NCI-H1092 treated with DMSO at 0.1 percent for 48 hours (cell line): ENCODE measurements around the gene ACADS.
"Not testable (repeated sequence)": the region's sequence is repeated elsewhere in the genome, so short reads cannot be mapped to it uniquely, and the experiment has no call there.

Experiments used
- DNase-seq: peaks from one replicate; lab custom pipeline; 2025; lab: John Stamatoyannopoulos, UW

ACADS gene

DNA sequence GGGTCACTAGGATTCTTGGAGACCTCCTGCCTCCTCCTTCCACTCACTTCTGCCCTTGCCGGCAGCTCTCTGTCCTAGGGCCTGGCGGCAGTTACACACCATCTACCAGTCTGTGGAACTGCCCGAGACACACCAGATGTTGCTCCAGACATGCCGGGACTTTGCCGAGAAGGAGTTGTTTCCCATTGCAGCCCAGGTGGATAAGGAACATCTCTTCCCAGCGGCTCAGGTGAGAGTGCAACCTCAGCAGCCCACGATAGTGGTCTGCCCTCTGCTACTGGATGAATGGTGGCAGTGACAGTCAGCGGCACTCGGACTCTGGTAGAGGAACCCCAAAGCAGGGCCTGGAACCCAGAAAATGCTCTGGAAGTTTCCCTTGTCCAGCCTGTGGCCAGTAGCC, 1.3 kb downstream of the ACADS start:
- no peak for DNase-seq

DNA sequence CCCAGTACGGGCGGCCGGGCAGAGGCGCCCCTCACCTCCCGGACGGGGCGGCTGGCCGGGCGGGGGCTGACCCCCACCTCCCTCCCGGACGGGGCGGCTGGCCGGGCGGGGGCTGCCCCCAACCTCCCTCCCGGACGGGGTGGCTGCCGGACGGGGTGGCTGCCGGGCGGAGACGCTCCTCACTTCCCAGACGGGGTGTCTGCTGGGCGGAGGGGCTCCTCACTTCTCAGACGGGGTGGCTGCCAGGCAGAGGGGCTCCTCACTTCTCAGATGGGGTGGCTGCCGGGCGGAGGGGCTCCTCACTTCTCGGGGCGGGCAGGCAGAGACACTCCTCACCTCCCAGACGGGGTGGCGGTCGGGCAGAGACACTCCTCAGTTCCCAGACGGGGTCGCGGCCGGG, 6.6 kb downstream of the ACADS start:
- DNase-seq: not testable (repeated sequence)

DNA sequence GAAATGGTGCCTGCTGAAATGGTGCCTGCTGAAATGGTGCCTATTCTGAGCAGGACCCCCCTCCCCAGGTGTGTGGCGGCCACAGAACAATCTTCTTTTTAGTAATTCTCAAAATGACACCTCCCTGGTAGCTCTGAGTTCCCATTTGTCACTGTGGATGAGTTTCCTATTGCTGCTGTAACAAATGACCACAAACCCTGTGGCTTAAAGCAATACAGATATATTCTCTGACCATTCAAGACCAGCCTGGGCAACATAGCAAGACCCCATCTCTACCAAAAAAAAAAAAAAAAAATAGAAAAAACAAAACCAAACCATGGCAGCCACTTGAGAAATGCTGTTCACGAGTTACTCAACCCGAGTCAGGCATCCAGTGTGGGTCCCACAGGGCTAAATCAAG, 7.9 kb downstream of the ACADS start:
- DNase-seq: no peak

DNA sequence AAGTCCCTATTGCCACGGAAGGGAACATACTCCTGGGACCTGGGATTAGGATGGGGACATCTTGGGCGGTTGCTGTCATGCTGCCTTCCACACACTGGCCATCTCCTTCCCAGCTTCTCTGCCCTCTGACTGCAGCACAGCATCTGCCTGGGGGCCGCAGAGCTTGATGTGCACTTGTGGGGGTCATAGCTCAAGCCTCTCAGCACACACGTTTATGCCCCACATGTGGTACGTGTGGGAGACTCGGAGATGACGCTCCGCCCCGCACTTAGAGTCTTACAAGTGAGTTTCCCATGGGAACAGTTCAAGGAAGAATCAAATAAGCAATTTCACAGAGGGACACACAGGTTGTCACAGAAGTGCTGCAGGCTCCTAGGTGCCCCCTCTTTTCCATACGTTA, 8.6 kb downstream of the ACADS start:
- DNase-seq: no peak

DNA sequence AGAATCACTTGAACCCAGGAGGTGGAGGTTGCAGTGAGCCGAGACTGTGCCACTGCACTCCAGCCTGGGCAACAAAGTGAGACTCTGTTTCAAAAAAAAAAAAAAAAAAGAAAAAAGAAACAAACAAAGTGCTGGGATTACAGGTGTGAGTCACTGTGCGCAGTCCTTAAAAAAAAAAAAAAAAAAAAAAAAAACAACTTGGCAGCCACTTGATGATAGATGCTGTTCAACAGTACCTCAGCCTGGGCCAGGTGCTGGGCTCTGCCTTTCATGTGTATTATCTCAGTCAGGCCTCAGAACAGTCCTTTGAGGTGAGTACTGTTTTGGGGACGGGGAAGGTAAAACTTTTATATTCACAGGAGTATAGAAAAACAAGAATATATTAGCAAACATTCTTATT, 9.6 kb downstream of the ACADS start:
- DNase-seq: no peak

DNA sequence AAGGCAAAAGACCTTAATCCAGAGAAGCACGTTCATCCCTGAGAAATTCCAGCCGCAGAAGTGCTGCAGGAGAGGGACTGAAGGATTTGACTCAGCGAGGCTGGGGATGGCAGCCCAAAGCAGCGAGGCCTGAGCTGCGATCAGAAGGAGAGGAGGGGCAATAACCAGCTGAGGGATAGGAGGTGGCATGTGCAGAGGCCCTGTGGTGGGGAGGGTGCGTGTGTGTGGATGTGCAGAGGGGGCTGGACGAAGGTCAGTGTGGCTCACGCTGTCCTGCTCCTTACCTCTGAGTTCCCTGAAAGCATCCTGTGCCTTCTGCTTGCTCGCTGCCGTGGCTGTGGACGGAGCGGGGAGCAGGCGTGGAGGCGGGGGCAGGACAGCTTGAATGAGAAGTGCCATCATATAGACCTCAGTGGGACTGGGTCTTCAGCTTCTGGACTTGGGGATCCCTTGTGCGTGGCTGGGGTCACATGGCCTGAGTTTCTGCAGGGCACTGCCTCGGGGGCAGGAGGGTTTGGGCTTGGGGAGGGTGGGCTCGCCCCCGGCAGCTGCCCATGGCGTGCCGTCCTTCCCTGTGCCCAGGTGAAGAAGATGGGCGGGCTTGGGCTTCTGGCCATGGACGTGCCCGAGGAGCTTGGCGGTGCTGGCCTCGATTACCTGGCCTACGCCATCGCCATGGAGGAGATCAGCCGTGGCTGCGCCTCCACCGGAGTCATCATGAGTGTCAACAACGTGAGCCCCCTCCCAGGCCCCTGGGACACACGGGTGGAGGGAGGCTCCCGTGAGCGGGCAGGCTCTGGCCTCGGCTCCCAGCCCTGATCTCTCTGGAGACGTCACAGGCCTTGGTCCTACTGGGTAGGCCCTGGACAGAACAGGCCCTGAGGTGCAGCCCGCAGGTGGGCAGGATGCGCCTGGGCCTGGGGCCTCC, 11.0 kb downstream of the ACADS start:
- no peak for DNase-seq

DNA sequence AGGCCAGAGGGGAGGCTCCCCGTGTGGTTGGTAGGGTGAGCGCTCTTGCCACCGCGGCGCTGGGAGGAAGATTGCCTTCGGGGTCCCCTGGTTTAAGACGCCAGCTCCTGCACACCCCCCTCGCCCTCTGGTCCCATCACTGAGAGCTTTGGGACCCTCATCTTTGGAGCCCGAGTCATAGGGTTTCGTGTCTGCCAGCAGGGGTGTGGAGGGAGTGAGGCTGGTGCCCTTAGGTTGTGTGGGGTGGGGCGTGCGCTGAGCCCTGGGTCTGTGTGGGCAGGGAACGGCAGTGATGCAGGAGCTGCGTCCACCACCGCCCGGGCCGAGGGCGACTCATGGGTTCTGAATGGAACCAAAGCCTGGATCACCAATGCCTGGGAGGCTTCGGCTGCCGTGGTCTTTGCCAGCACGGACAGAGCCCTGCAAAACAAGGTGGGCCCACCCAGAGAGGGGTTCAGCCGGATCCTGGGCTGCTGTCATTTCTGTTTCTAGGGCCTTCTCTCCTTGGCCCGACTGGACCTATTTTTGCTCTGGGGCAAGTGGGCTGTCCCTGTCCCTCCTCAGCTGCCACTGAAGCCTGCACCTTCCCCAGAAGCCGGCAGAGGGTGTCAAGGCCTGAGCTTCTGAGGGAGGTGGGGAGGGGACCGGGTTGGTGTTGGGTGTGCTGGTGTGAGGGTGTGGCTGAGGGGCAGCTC, 12.1 kb downstream of the ACADS start:
- DNase-seq: no peak

DNA sequence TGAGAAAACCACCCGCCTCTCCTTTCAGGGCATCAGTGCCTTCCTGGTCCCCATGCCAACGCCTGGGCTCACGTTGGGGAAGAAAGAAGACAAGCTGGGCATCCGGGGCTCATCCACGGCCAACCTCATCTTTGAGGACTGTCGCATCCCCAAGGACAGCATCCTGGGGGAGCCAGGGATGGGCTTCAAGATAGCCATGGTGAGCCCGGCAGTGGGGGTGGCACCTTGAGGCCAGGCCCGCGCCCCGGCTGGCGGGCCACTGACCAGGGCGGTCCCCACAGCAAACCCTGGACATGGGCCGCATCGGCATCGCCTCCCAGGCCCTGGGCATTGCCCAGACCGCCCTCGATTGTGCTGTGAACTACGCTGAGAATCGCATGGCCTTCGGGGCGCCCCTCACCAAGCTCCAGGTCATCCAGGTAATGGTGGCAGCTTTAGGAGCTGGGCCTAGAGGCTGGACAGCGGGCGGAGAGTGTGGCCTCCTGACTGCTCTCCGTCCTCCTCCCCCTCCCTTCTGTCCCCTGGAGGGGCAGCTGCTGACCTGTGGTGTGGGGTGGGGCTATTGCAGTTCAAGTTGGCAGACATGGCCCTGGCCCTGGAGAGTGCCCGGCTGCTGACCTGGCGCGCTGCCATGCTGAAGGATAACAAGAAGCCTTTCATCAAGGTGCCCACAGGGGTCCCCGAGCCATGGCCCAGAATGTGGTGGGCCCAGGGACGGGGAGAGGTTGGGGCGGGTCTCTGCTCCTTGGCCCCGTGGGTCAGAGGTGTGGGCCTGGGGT, 12.8 kb downstream of the ACADS start:
- DNase-seq: no peak

DNA sequence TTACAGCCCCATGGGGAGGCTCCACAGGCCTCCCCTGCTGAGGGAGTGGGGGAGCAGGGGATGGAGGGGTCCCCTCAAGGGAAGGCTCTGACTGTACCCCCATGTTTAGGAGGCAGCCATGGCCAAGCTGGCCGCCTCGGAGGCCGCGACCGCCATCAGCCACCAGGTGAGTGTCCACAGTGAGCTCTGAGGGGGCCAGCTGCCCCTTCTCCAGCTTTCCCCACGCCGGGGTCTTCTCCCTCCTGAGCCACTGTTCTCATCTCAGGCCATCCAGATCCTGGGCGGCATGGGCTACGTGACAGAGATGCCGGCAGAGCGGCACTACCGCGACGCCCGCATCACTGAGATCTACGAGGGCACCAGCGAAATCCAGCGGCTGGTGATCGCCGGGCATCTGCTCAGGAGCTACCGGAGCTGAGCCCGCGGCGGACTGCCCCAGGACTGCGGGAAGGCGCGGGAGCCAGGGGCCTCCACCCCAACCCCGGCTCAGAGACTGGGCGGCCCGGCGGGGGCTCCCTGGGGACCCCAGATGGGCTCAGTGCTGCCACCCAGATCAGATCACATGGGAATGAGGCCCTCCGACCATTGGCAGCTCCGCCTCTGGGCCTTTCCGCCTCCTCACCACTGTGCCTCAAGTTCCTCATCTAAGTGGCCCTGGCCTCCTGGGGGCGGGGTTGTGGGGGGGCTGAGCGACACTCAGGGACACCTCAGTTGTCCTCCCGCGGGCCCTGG, 13.6 kb downstream of the ACADS start:
- DNase-seq: no peak

DNA sequence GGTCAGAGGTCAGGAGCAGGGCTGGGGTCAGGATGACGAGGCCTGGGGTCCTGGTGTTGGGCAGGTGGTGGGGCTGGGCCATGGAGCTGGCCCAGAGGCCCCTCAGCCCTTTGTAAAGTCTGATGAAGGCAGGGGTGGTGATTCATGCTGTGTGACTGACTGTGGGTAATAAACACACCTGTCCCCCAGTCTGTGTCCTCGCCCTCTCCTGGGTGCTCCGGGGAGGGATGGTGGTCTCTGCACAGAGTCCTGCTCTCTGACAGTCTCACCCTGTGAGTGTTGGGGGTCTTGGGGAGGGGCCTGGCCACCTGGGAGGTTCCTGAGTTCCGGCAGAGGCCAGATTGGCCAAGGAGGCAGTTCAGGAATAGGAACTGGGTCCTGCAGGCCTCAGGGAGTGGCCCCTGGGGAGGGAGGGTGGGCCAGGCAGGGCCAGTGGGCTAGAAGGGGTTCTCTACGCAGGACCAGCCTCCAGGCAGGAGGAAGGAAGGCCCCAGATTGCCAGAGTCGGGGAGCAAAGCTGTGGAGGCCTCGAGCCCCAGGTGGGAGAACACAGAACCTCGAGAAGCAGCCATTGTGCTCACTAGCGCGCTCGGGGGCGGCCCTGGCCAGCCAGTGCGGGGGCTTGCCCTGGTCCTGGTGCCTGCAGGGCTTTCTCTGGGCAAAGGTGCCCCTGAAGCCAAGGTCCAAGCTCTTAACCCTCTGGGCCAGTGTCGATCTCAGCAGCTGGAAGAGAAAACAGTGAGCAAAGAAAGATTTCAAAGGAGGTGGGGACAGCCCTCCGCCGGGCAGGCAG, 14.4 kb downstream of the ACADS start:
- DNase-seq: no peak

DNA sequence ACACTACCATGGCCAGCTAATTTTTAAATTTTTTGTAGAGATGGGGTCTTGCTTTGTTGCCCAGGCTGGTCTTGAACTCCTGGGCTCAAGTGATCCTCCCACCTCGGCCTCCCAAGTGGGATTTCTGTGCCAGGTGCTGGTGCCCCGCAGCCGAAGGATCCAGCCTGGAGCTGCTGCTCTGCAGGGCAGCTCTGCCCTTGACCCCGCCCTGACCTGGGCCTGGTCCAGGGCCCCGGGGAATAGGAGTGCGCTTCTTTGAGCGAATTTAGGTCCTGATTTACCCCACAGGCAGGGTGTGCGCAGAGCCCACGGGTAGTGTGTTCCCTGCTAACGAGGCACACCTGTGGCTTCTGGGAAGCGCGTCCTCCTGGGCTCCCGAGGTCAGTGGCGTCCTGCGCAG, 15.2 kb downstream of the ACADS start:
- no peak for DNase-seq

DNA sequence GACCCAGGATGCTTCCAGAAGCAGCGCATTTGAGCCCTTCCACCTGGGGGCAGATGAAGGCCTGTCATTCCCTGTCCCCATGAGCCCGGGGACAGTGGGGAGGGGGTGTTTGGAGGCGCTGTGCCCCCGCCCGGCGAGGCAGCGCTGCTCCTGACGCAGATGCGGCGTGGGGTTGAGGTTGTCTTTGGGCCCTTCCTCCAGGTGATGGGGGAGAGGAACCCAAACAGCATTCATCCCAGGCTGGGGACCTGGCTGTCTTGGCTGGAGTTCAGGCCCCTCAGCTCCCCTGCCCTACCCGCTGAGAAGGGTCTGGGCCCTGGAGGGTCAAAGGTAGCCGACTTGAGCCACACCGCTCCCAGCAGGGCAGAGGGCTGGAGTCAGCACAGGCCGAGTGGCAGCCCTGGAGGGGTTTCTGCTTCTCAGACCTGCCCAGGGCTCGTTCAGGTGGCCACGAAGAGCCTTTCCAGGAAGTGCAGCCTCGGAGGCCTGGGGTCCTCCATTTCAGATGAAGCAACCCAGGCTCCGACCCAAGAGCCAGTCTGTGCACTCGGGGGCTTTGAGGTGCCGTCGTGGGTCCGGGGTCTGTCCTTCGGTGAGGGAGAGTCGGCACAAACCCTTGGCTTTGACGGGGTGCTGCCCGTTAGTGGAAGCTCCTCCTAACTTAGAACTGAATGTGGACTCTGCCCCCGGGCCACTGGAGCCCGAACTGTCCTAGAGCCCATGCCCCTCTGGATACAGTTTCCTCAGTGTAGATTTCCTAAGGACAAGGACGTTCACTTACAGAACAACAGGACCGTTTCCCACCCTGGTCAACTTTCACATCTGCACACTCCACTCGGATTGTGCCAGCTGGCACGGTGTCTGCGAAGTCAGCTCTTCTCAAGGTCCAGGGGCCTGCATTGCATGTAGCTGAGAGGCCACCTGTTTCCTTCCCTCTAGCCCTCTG, 16.1 kb downstream of the ACADS start:
- no peak for DNase-seq

DNA sequence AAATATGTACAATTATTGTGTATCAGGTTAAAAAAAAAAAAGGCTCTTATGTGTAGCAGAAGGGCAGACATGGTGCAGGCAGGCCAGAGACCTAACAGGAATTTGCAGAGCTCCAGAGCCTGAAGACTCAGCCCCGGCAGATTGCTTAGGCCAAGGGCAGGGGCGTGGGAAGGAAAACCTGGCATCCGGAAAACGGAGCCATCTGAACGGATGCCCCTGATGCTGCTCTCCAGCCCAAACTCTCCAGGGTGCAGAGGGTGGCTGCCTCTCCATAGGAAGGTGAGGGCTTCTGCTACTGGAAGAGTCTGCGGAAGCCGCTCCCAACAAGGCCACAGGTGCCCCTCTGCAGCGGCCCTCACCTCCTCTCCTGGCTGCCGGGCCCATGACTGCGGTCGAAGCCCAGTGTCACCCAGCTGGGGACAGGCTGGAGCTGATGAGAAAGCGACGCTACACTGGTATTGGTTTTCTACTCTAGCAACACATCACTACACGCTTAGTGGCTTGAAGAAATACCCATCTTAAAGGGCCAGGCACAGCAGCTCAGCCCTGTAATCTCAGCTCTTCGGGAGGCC, 19.4 kb downstream of the ACADS start:
- no peak for DNase-seq

DNA sequence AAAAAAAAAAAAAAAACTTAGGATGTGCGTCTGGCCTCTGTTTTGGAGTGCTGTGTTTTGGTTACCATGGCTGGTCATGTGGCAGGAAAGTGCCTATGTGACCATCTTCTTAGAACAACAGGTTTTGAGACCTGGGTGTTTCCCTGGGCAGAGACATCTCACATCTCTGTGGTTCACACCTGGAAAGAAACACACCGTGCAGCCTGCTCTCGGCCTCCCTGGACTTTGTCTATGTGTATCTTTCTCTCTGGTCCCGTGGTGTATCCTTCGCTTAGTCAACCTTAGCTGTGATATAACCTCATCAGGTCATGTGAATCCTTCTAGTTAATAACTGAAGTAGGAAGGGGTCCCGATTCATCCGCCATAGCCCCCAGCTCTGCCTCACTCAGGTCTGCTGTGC, 22.6 kb downstream of the ACADS start:
- DNase-seq: no peak

DNA sequence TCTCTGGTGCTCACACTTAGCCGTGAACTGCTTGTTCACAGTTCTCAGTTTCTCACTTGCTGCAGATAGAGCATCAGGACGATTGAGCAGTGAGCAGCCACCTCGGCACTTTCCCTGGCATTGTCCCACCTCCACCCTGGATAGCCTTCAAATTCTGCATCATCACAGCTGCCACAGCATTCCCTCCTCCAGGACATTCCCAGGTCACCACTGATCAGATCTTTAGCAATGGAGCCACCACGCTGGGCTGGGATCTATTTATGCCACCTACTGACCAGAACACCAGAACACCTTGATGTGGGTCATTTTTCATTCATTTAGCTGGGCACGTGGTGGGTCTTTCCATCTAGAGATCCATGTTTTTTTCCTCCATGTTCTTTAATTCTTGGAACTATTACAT, 23.6 kb downstream of the ACADS start:
- DNase-seq: no peak

DNA sequence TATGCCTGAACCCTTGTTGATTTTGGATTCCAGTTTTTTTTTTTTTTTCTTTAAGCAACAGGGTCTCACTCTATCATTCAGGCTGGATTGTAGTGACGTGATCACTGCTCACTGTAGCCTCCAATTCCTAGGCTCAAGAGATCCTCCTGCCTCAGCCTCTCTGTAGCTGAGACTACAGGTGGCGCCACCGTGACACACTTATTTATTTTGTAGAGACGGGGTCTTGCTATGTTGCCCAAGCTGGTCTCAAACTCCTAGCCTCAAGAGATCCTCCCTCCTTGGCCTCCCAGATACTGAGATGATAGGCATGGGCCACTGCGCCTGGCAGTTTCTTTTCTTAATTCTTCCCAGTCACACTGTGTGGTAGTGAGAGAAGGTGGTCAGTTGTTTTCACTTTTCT, 25.2 kb downstream of the ACADS start:
- no peak for DNase-seq

DNA sequence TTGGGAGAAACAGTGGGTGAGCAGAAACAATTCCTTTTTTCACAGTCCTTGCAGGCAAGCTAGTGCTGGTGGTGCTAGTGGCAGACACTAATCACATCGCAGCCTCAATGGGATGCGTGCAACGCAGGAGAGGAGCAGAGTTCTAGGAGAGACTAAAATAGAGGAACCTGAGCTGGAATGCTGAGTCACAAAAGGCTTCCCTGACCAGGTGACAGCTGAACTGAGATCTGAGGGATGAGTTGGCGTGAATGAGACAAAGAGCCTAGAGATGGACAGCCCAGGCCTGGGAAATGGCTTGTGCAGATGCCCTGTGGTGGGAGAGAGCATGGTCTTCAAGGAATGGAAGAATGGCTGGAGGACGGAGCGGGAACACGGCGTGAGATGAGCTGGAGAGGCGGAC, 25.8 kb downstream of the ACADS start:
- no peak for DNase-seq

DNA sequence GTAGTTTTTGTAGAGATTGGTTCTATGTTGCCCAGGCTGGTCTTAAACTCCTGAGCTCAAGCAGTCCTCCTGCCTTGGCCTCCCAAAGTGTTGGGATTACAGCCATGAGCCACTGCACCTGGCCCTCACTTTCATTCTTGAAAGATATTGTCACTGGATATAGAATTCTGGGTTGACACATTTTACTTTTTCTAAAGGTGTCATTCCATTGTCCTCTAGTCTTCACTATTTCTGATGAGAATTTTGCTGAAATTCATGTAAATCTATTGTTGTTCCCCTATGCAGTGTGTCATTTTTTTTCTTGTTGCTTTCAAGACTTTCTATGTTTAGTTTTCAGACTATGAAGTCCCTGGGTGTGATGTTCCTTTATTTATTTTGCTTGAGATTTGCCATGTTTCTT, 29.2 kb downstream of the ACADS start:
- DNase-seq: no peak

DNA sequence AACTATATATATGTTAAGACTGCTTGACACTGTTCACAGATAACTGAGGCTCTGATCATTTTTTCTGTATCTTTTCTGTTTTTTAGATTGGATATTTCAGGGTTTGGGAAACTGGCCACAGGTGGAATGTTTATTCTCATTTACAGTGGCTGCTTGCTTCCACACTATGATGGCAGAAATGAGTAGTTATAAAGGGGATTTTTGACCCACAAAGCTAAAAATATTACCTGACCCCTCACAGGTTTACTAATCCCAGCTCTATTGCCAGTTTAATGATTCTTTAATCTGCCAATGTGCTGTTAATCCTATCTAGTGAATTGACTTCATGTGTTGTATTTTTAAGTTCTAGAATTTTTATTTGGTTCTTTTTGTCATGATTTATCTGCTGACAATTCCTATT, 29.6 kb downstream of the ACADS start:
- DNase-seq: no peak
